GM10266 (cell line): ENCODE measurements around the gene ZNF862.
"Not testable (repeated sequence)": the region's sequence is repeated elsewhere in the genome, so short reads cannot be mapped to it uniquely, and the experiment has no call there.

Experiments
- DNase-seq: peaks from one replicate; pipeline ENCODE4 v3.0.0; 2012; ENCODE audit errors: extremely low spot score
- TF ChIP-seq, protein P1 (sequence below): IDR thresholded peaks from 2 replicates; pipeline ENCODE4 v1.5.1; 2012; ENCODE audit warnings: mild to moderate bottlenecking, low read depth; ENCODE audit not compliant: control insufficient read depth, insufficient read depth; ENCODE audit errors: missing control alignments

ZNF862 gene

DNA sequence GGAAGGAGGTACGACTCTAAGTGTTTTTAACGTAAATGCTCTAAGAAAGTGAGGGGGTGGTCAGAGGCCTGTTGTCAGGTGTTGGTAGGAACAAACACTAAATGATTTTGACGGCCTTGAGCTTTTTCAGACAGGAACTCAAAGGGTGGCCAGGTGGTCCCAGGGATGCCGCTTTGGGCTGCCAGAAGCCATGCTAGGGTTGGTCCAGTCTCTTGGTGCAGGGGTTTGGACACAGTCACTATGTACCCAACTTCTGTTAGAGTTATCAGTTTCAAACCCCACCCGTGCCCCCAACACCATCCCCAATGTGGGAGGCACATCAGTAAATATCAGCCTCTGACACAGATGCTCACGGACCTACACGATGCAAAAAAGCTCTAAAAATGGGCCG is 44.9 kb downstream of the ZNF862 start:
- TF ChIP-seq, protein P1, sequence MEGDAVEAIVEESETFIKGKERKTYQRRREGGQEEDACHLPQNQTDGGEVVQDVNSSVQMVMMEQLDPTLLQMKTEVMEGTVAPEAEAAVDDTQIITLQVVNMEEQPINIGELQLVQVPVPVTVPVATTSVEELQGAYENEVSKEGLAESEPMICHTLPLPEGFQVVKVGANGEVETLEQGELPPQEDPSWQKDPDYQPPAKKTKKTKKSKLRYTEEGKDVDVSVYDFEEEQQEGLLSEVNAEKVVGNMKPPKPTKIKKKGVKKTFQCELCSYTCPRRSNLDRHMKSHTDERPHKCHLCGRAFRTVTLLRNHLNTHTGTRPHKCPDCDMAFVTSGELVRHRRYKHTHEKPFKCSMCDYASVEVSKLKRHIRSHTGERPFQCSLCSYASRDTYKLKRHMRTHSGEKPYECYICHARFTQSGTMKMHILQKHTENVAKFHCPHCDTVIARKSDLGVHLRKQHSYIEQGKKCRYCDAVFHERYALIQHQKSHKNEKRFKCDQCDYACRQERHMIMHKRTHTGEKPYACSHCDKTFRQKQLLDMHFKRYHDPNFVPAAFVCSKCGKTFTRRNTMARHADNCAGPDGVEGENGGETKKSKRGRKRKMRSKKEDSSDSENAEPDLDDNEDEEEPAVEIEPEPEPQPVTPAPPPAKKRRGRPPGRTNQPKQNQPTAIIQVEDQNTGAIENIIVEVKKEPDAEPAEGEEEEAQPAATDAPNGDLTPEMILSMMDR = no peak
- no peak for DNase-seq

DNA sequence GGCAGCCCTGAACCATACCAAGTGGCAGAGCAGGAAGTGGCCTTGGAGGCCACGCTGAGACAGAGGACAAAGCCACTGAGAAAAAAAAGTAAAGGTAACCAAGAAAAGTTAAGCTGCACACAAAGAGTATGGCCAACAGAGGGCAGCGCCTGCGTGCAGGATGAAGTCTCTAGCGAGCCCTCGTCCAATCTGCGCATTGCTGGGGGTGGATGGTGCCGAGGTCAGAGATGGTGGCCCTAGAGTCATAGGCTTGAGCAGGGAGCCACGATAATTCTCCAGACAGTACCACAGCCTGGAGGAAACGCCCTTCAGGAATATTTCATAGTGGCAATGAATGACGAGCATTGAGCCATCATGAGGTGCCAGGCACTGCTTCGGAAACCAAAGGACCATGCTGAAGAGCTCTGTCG is 45.3 kb downstream of the ZNF862 start:
- no peak for DNase-seq

DNA sequence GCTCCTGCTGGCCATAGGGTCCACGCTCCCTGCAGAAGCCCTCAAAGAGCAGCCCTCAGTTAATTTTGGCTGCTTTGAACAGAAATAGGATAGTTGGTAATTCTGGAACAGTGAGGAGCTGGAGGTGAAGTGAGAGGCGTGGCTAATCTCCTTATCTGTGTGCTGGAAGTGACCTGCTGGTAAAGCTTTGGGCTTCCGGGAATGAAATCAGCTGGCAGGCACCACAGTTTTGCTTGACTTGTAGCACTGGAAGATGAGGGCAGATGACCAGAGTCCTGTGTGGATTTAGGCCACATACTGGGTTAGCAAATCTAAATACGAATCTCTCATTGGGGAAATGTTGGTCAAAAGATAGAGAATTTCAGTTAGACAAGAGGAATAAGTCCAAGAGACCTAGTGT is 45.8 kb downstream of the ZNF862 start:
- TF ChIP-seq, protein P1 = no peak
- no peak for DNase-seq

More for the DNA sequence above, 45.3 kb downstream of the ZNF862 start:
- TF ChIP-seq, protein P1 = peak; percentile 71

DNA sequence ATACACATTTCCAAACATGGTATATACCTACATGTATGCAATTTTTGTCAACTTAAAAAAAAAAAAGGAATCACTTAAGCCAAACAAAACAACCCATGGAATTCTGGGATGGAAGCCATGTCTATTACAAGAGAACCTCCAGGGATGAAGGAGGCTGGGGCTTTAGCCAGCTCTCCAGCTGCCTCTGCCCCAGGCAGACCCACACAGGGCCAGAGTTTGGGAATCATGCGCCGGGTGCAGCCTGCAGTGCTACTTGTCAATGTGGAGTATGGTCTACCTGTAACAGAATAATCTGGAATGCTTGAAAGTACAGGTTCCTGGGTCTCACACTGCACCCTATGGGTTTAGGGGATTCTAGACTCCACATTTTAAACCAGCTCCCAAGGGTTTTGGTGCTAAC is 46.4 kb downstream of the ZNF862 start:
- TF ChIP-seq, protein P1 = no peak
- DNase-seq = no peak

DNA sequence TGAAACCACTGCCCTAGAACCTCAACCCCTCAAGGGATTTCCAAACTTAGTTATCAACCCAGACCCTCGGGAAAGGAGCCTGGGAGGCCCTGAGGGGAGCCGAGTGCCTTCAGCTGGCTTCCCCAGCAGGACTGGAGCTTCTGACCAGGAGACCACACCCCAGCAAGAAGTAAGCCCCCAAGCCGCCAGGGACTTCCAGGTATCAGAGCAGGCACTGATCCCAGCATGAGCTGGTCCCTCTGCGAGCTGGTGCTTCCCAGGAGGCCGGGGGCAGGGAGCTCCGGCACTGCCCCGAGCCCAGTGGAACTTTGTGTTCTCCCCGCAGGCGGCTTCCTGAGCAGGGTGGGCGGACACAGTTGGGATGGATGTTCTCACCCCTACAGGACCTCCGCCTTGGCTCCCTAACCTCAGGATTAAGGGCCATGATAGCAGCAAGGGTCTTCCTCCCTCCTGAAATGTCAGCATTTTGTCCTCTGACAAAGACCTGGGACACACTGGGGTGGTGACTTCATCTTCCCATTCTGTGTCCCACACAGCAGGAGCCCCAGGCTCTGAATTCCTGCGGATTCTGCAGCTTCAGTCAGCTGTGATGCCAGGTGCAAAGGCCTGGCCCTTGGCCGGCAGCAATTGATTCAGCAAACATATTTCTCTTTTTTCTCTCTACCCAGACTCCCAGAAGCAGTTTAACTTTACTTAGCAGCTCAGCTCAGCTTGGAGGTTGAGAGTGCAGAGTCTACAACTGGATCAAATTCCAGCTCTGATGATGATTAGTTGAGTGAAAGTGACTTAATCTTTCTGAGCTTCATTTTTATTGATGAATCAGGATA is 47.2 kb downstream of the ZNF862 start:
- TF ChIP-seq, protein P1 = no peak
- DNase-seq = peak; percentile 1

DNA sequence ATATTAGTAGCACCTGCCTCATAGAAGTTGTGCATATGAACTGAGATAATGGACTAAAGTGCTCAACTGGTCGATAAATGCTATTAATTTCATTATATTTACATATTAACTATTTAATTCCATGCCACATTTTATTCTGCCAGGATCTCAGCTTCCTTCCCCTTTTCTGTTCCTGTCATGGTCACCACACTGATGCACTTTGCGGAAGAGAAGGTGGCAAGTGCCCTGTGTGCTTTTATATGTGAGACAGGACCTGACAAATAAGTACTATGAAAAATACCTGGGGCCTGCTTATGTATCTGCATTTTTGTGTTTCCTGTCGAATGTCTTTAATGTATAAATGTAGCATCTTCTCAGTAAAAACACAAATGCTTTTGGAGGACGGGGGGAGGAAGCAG is 47.8 kb downstream of the ZNF862 start:
- TF ChIP-seq, protein P1 = no peak
- DNase-seq = no peak

DNA sequence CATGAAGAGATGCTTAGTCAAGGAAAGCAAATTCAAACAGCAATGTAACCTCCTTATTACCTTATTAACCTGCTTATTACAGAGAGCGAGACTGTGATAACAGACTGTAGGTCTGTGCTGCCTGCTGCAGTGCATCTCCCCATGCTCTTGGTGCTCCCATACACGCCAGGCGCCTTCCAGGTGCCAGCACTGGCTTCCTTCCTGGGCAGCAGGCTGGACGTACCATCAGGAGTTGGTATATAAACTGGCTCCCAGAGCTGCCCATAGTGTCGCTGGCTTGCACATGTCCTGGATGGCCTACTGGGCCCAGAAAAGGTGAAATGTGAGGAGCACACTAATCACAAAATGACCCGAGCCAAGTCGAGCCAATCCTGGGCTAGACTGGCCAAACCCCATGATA is 49.1 kb downstream of the ZNF862 start:
- TF ChIP-seq, protein P1 = no peak
- peak; percentile 0 for DNase-seq

DNA sequence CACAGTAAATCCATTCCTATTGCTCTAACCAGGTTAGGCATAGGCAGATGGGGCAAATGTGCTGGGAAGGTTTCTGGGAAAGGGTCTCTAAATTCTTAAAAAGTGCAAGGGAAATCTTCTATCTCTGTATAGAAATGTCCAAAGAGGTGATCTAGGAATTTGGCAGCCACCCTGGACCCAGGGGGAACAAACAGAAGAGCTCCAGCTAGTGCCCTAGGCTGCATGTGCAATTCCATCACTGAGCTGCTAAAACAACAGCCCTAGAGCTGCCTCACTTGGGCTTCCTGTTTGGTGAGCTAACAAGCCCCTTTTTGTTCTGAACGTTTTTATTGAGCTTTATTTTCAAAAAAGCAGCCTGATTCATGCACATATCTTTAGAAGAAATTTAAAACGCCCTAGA is 52.5 kb downstream of the ZNF862 start:
- not testable (repeated sequence) for DNase-seq

DNA sequence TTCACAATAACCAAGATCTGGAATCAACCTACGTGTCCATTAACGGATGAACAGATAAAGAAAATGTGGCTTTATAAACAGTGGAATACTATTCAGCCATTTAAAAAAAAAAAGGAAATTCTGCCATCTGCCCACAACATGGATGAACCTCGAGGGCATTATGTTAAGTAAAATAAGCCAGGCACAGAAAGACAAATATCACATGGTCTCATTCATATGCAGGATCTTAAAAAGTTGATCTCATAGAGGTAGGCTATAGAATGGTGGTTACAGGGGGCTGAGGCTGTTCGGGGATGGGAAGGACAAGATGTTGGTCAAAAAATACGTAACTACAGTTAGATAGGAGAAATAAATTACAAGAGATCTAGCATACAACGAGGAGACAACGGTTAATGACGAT is 56.8 kb downstream of the ZNF862 start:
- not testable (repeated sequence) for DNase-seq

DNA sequence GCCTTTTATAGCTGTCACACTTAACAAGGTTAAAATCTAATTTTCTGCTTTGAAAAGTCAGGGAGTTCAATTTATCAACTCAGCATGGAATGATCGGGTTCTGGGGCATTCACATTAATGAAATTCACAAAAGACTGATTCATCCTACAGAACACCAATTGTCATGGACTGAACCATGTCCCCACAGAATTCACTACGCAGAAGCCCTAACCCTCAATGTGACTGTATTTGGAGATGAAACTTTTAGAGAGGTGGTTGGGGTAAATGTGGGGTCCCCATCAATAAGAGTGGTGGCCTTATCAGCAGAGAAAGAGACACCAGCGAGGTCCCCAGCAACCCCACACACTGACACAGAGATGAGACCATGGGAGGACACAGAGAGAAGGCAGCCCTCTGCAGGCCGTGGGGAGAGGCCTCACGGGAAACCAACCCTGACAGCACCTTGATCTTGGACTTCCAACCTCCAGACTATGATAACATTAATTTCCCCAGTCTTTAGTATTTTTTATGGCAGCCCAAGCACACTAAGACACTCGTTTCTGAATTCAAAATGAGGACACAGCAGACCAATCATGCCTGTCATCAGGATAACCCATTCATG is 69.7 kb downstream of the ZNF862 start:
- not testable (repeated sequence) for DNase-seq

DNA sequence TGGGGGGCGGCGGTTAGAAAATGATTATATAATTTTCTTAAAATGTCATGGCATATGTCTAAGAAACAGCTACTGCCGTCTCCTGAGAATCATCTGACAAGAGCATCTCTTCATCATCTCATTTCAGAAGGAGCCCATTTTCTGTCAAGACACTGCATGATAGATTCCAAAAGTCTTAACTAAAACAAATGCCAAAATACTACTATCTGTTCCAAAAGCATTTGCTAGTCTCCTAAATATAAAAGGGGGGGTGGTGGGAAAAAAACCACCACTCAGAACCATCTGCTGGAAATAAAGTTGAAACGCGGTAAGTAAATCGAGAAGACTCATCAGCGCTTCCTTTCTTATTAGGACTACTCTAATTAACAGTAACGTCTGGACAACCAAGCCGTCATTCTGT is 72.0 kb downstream of the ZNF862 start:
- not testable (repeated sequence) for DNase-seq
